ENCODE measurements around the gene PPP2R2B.

GRCh38 chr5:146607659-146608332 is 270.8 kb downstream of the PPP2R2B start:
- TF ChIP-seq CTCF (IDR thresholded peaks at IDR 0.05) (no peak), POLR2A (IDR thresholded peaks at IDR 0.05) (no peak)
